GM20431 (cell line): Measurements from ENCODE around the gene SFXN3.
"Not testable (repeated sequence)": the region's sequence is repeated elsewhere in the genome, so short reads cannot be mapped to it uniquely, and the experiment has no call there.

Source experiments
- in situ Hi-C: fragments of 300-500 bp; cut with MseI, MboI; formaldehyde crosslinking; loops from one replicate; pipeline ENCODE4 v1.15.0; 2020; ENCODE audit warnings: low sequenced_read_pairs; ENCODE audit not compliant: unreplicated experiment

The SFXN3 gene

GRCh38 chr10:101032637-101033224 is 1.7 kb downstream of the SFXN3 start:
- in situ Hi-C loops, result no loop called here

- in situ Hi-C loops, result no loop called here
Observed at GRCh38 chr10:101033276-101033675, 2.2 kb downstream of the SFXN3 start.

GRCh38 chr10:101034404-101034803 is 3.4 kb downstream of the SFXN3 start:
- in situ Hi-C loops, result not testable (repeated sequence)

GRCh38 chr10:101035314-101035713 is 4.3 kb downstream of the SFXN3 start:
- in situ Hi-C loops, result no loop called here

- in situ Hi-C loops, result no loop called here
Observed at GRCh38 chr10:101035916-101036702, 5.1 kb downstream of the SFXN3 start.

GRCh38 chr10:101036726-101037125 is 5.7 kb downstream of the SFXN3 start:
- in situ Hi-C loops, result no loop called here

- in situ Hi-C loops, result no loop called here
Observed at GRCh38 chr10:101038484-101038883, 7.5 kb downstream of the SFXN3 start.

- in situ Hi-C loops, result no loop called here
Observed at GRCh38 chr10:101040061-101040460, 9.0 kb downstream of the SFXN3 start.

- in situ Hi-C loops, result no loop called here
Observed at GRCh38 chr10:101040851-101041250, 9.8 kb downstream of the SFXN3 start.

GRCh38 chr10:101041252-101041761 is 10.3 kb downstream of the SFXN3 start:
- in situ Hi-C loops, result no loop called here

GRCh38 chr10:101042118-101042517 is 11.1 kb downstream of the SFXN3 start:
- in situ Hi-C loops, result no loop called here

GRCh38 chr10:101042667-101043362 is 11.8 kb downstream of the SFXN3 start:
- in situ Hi-C loops, result no loop called here

GRCh38 chr10:101043363-101043707 is 12.3 kb downstream of the SFXN3 start:
- in situ Hi-C loops, result no loop called here

GRCh38 chr10:101044117-101044516 is 13.1 kb downstream of the SFXN3 start:
- in situ Hi-C loops, result no loop called here

- in situ Hi-C loops, result no loop called here
Observed at GRCh38 chr10:101046332-101047238, 15.6 kb downstream of the SFXN3 start.

- in situ Hi-C loops, result no loop called here
Observed at GRCh38 chr10:101047268-101047667, 16.2 kb downstream of the SFXN3 start.

- in situ Hi-C loops, result no loop called here
Observed at GRCh38 chr10:101047961-101048892, 17.2 kb downstream of the SFXN3 start.

GRCh38 chr10:101050208-101051069 is 19.4 kb downstream of the SFXN3 start:
- in situ Hi-C loops, result no loop called here
